Coronary artery (tissue), 2 donors: ENCODE measurements around the gene PACRGL.
A peak's percentile ranks its signal among the peaks of the same experiment; 100 is the strongest.
"Not testable (repeated sequence)": the region's sequence is repeated elsewhere in the genome, so short reads cannot be mapped to it uniquely, and the experiment has no call there.

Source experiments
- DNase-seq: peaks from one replicate; pipeline ENCODE4 v3.0.0-alpha.2; 2017; ENCODE audit warnings: low spot score
- H3K27ac ChIP-seq, 2 donors: fragments of 200-600 bp; sonication (generic); one replicate each; pipeline ENCODE4 v1.5.1; 2016 to 2019
- H3K4me3 ChIP-seq: fragments of 200-600 bp; sonication (generic); 2 replicates; pipeline ENCODE4 v1.5.1; 2016; ENCODE audit warnings: mild to moderate bottlenecking, moderate library complexity
- TF ChIP-seq, protein P1 (sequence below): fragments of 200-600 bp; sonication (generic); IDR thresholded peaks from one replicate; pipeline ENCODE4 v1.5.1; 2019; ENCODE audit warnings: antibody characterized with exemption

Gene PACRGL

DNA sequence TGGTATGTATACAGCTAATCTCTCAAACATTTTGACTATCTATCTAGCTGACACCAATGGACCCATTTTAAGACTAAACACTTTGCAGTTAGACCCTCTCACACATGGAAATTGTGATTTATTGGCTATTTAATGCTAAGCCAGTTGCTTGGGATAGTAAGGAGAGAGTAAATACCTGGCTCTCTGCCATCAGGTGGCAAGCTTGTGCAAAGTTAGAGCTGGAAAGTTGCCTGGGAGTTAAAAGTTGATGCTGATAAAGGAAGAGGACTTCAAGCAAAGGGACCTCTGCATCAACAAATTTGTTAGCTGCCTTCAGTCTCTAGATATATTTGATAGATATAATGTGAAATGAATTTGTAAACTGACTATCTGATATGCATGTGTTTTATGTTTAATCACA lies 61.1 kb downstream of the PACRGL start:
- no peak for DNase-seq
- H3K4me3 ChIP-seq, result no peak overlapping the region
- TF ChIP-seq, protein P1, sequence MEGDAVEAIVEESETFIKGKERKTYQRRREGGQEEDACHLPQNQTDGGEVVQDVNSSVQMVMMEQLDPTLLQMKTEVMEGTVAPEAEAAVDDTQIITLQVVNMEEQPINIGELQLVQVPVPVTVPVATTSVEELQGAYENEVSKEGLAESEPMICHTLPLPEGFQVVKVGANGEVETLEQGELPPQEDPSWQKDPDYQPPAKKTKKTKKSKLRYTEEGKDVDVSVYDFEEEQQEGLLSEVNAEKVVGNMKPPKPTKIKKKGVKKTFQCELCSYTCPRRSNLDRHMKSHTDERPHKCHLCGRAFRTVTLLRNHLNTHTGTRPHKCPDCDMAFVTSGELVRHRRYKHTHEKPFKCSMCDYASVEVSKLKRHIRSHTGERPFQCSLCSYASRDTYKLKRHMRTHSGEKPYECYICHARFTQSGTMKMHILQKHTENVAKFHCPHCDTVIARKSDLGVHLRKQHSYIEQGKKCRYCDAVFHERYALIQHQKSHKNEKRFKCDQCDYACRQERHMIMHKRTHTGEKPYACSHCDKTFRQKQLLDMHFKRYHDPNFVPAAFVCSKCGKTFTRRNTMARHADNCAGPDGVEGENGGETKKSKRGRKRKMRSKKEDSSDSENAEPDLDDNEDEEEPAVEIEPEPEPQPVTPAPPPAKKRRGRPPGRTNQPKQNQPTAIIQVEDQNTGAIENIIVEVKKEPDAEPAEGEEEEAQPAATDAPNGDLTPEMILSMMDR, result no peak
- H3K27ac ChIP-seq, result no peak overlapping the region

DNA sequence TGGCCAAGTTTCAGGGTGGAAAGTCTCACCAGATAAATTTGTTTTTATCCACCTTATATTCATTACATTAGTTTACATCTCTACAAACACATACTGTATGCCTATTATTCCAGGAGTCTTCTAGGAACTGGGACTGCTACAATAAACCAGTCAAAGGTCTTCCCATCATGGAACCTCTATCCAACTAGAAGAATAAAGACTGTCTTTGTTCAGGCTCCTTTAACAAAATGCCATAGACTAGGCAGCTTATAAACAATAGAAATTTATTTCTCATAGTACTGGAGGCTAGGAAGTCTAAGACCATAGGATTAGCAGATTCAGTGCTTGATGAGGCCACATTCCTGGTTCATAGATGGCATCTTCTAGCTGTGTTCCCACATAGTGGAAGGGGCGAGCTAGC lies 61.6 kb downstream of the PACRGL start:
- Histone ChIP-seq H3K4me3 (no peak overlapping the region), H3K27ac (no peak overlapping the region)
- TF ChIP-seq, protein P1, result no peak
- no peak for DNase-seq

- TF ChIP-seq, protein P1, result no peak
- DNase-seq, result no peak
- no peak overlapping the region for H3K4me3 ChIP-seq
- H3K27ac ChIP-seq, result no peak overlapping the region
Measured at GRCh38 chr4:20764366-20764992, 64.2 kb downstream of the PACRGL start.

DNA sequence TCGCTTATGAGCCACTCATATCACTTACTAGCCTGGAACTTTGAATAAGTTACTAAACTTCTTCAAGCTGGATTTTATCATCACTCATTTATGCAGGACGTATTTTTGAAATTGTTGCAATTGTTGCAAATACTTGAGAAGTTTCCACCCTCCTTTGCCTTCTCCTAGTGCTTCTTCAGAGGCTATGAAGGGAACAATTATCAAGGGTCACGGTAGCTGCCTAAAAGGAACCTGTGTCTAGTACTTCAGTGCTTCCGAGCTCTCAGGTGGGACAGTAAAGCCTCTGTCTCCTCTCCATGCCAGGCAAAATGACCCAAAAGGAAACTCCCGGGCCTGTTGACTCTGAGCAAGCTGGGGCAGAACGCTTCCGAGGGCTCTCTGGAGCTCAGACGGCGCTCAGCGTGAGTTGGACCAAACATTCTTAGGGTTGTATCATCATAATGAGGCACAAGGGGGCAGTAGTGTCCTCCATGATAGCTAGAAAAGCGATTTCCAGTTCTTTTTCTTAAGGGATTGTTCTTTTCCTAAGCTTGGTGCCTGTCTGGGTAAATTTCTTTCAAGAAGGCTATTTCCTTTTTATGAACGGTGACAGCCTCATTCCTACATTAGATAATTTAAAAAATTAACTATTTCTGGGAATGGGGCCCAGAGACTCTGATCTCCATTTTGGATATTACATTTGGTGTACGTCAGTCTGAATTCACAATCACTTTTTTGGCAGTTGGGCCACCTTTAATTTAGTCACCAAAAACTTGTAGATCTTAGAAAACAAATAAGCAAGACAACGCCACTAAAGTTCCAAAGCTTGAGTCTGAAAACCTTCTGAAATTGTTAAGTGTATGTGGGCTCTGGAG lies 73.1 kb downstream of the PACRGL start:
- Histone ChIP-seq H3K27ac (no peak overlapping the region), H3K4me3 (no peak overlapping the region)
- DNase-seq, result no peak
- TF ChIP-seq, protein P1, result peak; percentile 51

- TF ChIP-seq, protein P1, result no peak
- H3K27ac ChIP-seq, result no peak overlapping the region
- DNase-seq, result no peak
- no peak overlapping the region for H3K4me3 ChIP-seq
Measured at GRCh38 chr4:20778896-20779295, 78.6 kb downstream of the PACRGL start.

- not testable (repeated sequence) for H3K4me3 ChIP-seq, DNase-seq, H3K27ac ChIP-seq
Measured at GRCh38 chr4:20783134-20783533, 82.9 kb downstream of the PACRGL start.

DNA sequence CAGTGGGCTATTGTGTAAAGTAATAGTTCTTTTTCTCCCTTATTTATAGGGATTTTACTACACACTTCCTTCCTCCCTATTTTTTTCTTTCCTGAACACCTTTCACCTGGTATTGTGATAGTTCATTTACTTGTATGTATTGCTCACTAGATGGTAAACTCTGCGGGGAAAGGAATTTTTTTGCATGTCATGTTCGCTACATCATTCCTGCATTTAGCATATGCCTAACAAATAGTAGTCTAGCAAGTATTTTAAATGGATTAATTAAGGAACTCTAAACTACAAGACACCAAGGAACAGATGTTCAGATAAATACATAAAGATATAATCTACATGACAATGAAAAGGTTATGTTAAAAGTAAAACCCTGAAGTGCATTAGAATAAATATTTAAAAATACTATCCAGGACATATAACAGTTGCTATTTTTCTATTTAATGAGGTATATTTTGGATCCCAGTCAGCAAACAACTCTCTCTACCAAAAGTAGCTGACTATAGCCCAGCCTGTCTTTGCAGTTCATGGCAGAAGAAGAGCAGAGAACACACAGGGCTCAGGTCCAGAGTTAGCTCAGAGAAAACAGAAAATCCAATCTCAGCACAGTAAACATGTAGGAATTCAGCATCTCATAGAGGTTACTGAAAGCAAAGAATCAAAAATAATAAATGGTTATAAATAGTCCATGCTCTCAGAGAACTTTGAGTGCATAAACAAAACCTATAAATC lies 87.8 kb downstream of the PACRGL start:
- TF ChIP-seq, protein P1, result no peak
- DNase-seq, result no peak
- H3K27ac ChIP-seq, result no peak overlapping the region
- H3K4me3 ChIP-seq, result no peak overlapping the region
